Measurements from ENCODE around the gene SPARCL1. TPM values are rescaled to one million over a fixed set of nuclear protein-coding genes. Genes with fewer than 3 reads are reported as not detected.

Gene SPARCL1
- total and polyA plus RNA-seq, 2 donors (not counting 1 experiment from before 2014, with no cell fraction given): not detected

- Histone ChIP-seq H4K20me1 (ENCODE audit: control insufficient read depth, insufficient read depth, low read length, poor library complexity, severe bottlenecking) (no peaks in the 10 kb centered on the region), H3K4me3 (ENCODE audit: control extremely low read depth in 1 of 5, extremely low read depth in 1 of 5, insufficient read depth in 1 of 5, low read depth in 2 of 5, low read length in 4 of 5) (no peak overlapping the region), H3K27ac (ENCODE audit: low read length in 2 of 2) (no peak overlapping the region), H3K9ac (ENCODE audit: low read length) (no peak overlapping the region), H3K9me3 (ENCODE audit: control extremely low read depth in 1 of 3, control insufficient read depth in 2 of 3, insufficient read depth in 1 of 3, low read length in 2 of 3) (no peaks in the 10 kb centered on the region), H3K36me3 (replicated peaks in 1 of 2; ENCODE audit: control extremely low read depth in 1 of 2, control insufficient read depth in 1 of 2, extremely low read depth in 1 of 2, insufficient read depth in 2 of 2, low read length in 1 of 2) (peaks cover 6 to 25% of the 10 kb centered on the region in 2 experiments), H3K4me1 (ENCODE audit: control insufficient read depth in 2 of 2, insufficient read depth in 2 of 2, low read length in 2 of 2) (no peaks in the 10 kb centered on the region), H3K79me2 (ENCODE audit: control insufficient read depth, insufficient read depth, low read length) (no peaks in the 10 kb centered on the region), H3K27me3 (replicated peaks in 1 of 4; ENCODE audit: control extremely low read depth in 1 of 4, control insufficient read depth in 3 of 4, insufficient read depth in 4 of 4, low read length in 3 of 4) (no peaks in the 10 kb centered on the region), H2AFZ (ENCODE audit: insufficient read depth, low read depth, low read length, poor library complexity, severe bottlenecking) (no peak overlapping the region), H3K4me2 (replicated peaks; ENCODE audit: low read depth, low read length, poor library complexity, severe bottlenecking) (no peak overlapping the region)
- intact Hi-C loops (cut with micrococcal nuclease): no loop called here
- TF ChIP-seq, protein P1, sequence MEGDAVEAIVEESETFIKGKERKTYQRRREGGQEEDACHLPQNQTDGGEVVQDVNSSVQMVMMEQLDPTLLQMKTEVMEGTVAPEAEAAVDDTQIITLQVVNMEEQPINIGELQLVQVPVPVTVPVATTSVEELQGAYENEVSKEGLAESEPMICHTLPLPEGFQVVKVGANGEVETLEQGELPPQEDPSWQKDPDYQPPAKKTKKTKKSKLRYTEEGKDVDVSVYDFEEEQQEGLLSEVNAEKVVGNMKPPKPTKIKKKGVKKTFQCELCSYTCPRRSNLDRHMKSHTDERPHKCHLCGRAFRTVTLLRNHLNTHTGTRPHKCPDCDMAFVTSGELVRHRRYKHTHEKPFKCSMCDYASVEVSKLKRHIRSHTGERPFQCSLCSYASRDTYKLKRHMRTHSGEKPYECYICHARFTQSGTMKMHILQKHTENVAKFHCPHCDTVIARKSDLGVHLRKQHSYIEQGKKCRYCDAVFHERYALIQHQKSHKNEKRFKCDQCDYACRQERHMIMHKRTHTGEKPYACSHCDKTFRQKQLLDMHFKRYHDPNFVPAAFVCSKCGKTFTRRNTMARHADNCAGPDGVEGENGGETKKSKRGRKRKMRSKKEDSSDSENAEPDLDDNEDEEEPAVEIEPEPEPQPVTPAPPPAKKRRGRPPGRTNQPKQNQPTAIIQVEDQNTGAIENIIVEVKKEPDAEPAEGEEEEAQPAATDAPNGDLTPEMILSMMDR (IDR thresholded peaks at IDR 0.05): no peak
- no peak for TF ChIP-seq EZH2 (IDR thresholded peaks at IDR 0.05; ENCODE audit: borderline replicate concordance, insufficient read depth, low read depth, low read length, poor library complexity, severe bottlenecking)
- DNase-seq (no peak), ATAC-seq (ENCODE audit: low read depth) (no peak)
- CTCF ChIA-PET: interaction anchor here (0.7 to 0.8 kb wide), 2 partner anchors 71 to 295 kb away, joined by 3 to 4 read pairs; no protein-coding TSS in a partner anchor
- no peaks in the 10 kb centered on the region for H3K4me1 Mint-ChIP-seq
- no peaks in the 10 kb centered on the region for H3K9me3 Mint-ChIP-seq (ENCODE audit: insufficient read depth)
- no peak overlapping the region for H3K4me3 Mint-ChIP-seq
- no CpG with 5 or more reads among the region's 3 CpGs for WGBS (ENCODE audit: insufficient coverage)
- POLR2A ChIA-PET: interaction anchor here (0.6 kb wide), 1 partner anchor 13 kb away, joined by 3 read pairs; no protein-coding TSS in a partner anchor
- no peaks in the 10 kb centered on the region for H3K27me3 Mint-ChIP-seq
- no peak overlapping the region for H3K27ac Mint-ChIP-seq
These were observed 83.2 kb downstream of the SPARCL1 start for GRCh38 chr4:87445964-87446363.

DNA sequence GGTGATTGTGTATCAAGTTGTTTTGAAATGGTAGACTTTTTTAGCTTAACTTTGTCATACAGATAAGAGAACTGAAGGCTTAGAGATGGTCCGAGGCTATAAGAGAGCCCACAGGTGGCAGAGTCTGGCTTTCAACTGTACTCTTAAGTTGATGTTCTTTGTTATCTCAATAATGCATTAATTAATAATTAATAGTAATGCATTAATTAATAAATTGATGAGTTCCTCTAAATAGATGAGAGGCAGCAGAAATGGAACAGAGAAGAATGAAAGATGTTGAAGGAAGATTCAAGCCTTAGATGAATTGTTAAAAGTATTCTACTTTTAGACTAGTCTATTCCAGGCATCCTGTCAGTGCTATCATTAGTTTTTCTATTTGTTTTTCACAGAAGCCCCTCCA is 84.4 kb downstream of the SPARCL1 start:
- no peaks in the 10 kb centered on the region for H3K4me1 ChIP-seq (ENCODE audit: control insufficient read depth in 2 of 2, insufficient read depth in 2 of 2, low read length in 2 of 2)
- no peaks in the 10 kb centered on the region for H3K79me2 ChIP-seq (ENCODE audit: control insufficient read depth, insufficient read depth, low read length)
- TF ChIP-seq EZH2 (IDR thresholded peaks at IDR 0.05; ENCODE audit: borderline replicate concordance, insufficient read depth, low read depth, low read length, poor library complexity, severe bottlenecking): no peak
- TF ChIP-seq, protein P1 (IDR thresholded peaks at IDR 0.05): no peak
- H3K27ac ChIP-seq (ENCODE audit: low read length in 2 of 2): no peak overlapping the region
- no peak for DNase-seq
- no peaks in the 10 kb centered on the region for H3K27me3 Mint-ChIP-seq
- H3K27me3 ChIP-seq (replicated peaks in 1 of 4; ENCODE audit: control extremely low read depth in 1 of 4, control insufficient read depth in 3 of 4, insufficient read depth in 4 of 4, low read length in 3 of 4): no peaks in the 10 kb centered on the region
- H3K27ac Mint-ChIP-seq: no peak overlapping the region
- POLR2A ChIA-PET: no interaction called here
- H3K4me3 ChIP-seq (ENCODE audit: control extremely low read depth in 1 of 5, extremely low read depth in 1 of 5, insufficient read depth in 1 of 5, low read depth in 2 of 5, low read length in 4 of 5): no peak overlapping the region
- H3K4me2 ChIP-seq (replicated peaks; ENCODE audit: low read depth, low read length, poor library complexity, severe bottlenecking): no peak overlapping the region
- no peak for ATAC-seq (ENCODE audit: low read depth)
- H3K9me3 ChIP-seq (ENCODE audit: control extremely low read depth in 1 of 3, control insufficient read depth in 2 of 3, insufficient read depth in 1 of 3, low read length in 2 of 3): no peaks in the 10 kb centered on the region
- no peaks in the 10 kb centered on the region for H4K20me1 ChIP-seq (ENCODE audit: control insufficient read depth, insufficient read depth, low read length, poor library complexity, severe bottlenecking)
- H3K9me3 Mint-ChIP-seq (ENCODE audit: insufficient read depth): no peaks in the 10 kb centered on the region
- WGBS (ENCODE audit: insufficient coverage): no CpG with 5 or more reads among the region's 1 CpG
- CTCF ChIA-PET: no interaction called here
- intact Hi-C loops (cut with micrococcal nuclease): no loop called here
- no peaks in the 10 kb centered on the region for H3K4me1 Mint-ChIP-seq
- H2AFZ ChIP-seq (ENCODE audit: insufficient read depth, low read depth, low read length, poor library complexity, severe bottlenecking): no peak overlapping the region
- no peak overlapping the region for H3K9ac ChIP-seq (ENCODE audit: low read length)
- no peak overlapping the region for H3K4me3 Mint-ChIP-seq
- peaks cover 3 to 26% of the 10 kb centered on the region in 2 experiments for H3K36me3 ChIP-seq (replicated peaks in 1 of 2; ENCODE audit: control extremely low read depth in 1 of 2, control insufficient read depth in 1 of 2, extremely low read depth in 1 of 2, insufficient read depth in 2 of 2, low read length in 1 of 2)

All from B cell (primary cell).